GM23338 (cell line): ENCODE results near the gene CTNND2. TPM values are rescaled to one million over a fixed set of nuclear protein-coding genes. Genes with fewer than 3 reads are reported as not detected.
"Not testable (repeated sequence)": the region's sequence is repeated elsewhere in the genome, so short reads cannot be mapped to it uniquely, and the experiment has no call there.

ENCODE experiments used
- ATAC-seq: fragments of 200-7000 bp; cut with Tn5 transposase; 3 replicates; pipeline ENCODE4 v1.9.1; 2020
- DNase-seq: peaks from one replicate; pipeline ENCODE4 v3.0.0-alpha.2; 2015; ENCODE audit warnings: low spot score
- H2AFZ ChIP-seq: fragments of 200-600 bp; sonication (generic); 2 replicates; pipeline ENCODE4 v1.8.0; 2016; ENCODE audit warnings: antibody characterized with exemption, mild to moderate bottlenecking, moderate library complexity
- H3F3A ChIP-seq: fragments of 200-600 bp; sonication (generic); replicated peaks from 2 replicates; pipeline ENCODE4 v1.8.0; 2017; ENCODE audit warnings: antibody characterized with exemption, mixed run types, low read depth
- H3K27ac ChIP-seq: fragments of 200-600 bp; sonication (generic); 2 replicates; pipeline ENCODE4 v1.6.1; 2016; ENCODE audit warnings: low read depth
- H3K27me3 ChIP-seq: fragments of 200-600 bp; sonication (generic); 2 replicates; pipeline ENCODE4 v1.8.0; 2016; ENCODE audit warnings: mild to moderate bottlenecking, mixed run types, moderate library complexity; ENCODE audit not compliant: insufficient read depth
- H3K36me3 ChIP-seq: fragments of 200-600 bp; sonication (generic); 2 replicates; pipeline ENCODE4 v1.8.0; 2016; ENCODE audit warnings: mild to moderate bottlenecking; ENCODE audit not compliant: insufficient read depth
- H3K4me1 ChIP-seq: fragments of 200-600 bp; sonication (generic); 2 replicates; pipeline ENCODE4 v1.8.0; 2016; ENCODE audit warnings: mild to moderate bottlenecking, moderate library complexity; ENCODE audit not compliant: insufficient read depth
- H3K4me2 ChIP-seq: fragments of 200-600 bp; sonication (generic); 2 replicates; pipeline ENCODE4 v1.7.1; 2017; ENCODE audit warnings: mixed run types
- H3K4me3 ChIP-seq: fragments of 200-600 bp; sonication (generic); 2 replicates; pipeline ENCODE4 v1.6.1; 2016; ENCODE audit warnings: mixed run types
- H3K79me2 ChIP-seq: fragments of 200-600 bp; sonication (generic); replicated peaks from 2 replicates; pipeline ENCODE4 v1.8.0; 2017; ENCODE audit warnings: mild to moderate bottlenecking; ENCODE audit not compliant: insufficient read depth
- H3K9me2 ChIP-seq: fragments of 200-600 bp; sonication (generic); 2 replicates; pipeline ENCODE4 v1.8.0; 2017; ENCODE audit not compliant: insufficient read depth
- H4K20me1 ChIP-seq: fragments of 200-600 bp; sonication (generic); replicated peaks from 2 replicates; pipeline ENCODE4 v1.8.0; 2017; ENCODE audit warnings: mild to moderate bottlenecking; ENCODE audit not compliant: insufficient read depth
- H3K27ac Mint-ChIP-seq: 2 replicates; pipeline ENCODE4 v1.8.0; 2020; ENCODE audit warnings: inconsistent platforms, mild to moderate bottlenecking, moderate library complexity, mixed read lengths
- H3K27me3 Mint-ChIP-seq: 3 replicates; pipeline ENCODE4 v1.8.0; 2022; ENCODE audit warnings: low read depth, mild to moderate bottlenecking, moderate library complexity, mixed read lengths, inconsistent platforms; ENCODE audit not compliant: insufficient read depth, poor library complexity
- H3K36me3 Mint-ChIP-seq: 3 replicates; pipeline ENCODE4 v1.8.0; 2021; ENCODE audit warnings: low read depth, mild to moderate bottlenecking, inconsistent platforms, moderate library complexity, mixed read lengths
- H3K4me1 Mint-ChIP-seq: 3 replicates; pipeline ENCODE4 v1.8.0; 2020; ENCODE audit warnings: mild to moderate bottlenecking, inconsistent platforms, mixed read lengths
- H3K4me3 Mint-ChIP-seq: 3 replicates; pipeline ENCODE4 v1.8.0; 2021; ENCODE audit warnings: moderate library complexity, mild to moderate bottlenecking, inconsistent platforms, mixed read lengths
- H3K9me3 Mint-ChIP-seq: 3 replicates; pipeline ENCODE4 v1.8.0; 2020; ENCODE audit warnings: moderate library complexity, mild to moderate bottlenecking, inconsistent platforms, mixed read lengths
- CTCF ChIP-seq, 2 experiments: fragments of 200-600 bp in 1 of 2; sonication (generic) in 1 of 2; conservative IDR thresholded peaks; 2 replicates each; pipeline versions ENCODE4 v1.5.1 to v1.6.1; 2016 to 2017; ENCODE audit warnings: antibody characterized with exemption in 2 of 2, low read depth in 2 of 2, mild to moderate bottlenecking in 2 of 2, moderate library complexity in 1 of 2
- EZH2 ChIP-seq: fragments of 200-600 bp; sonication (generic); IDR thresholded peaks from one replicate; pipeline ENCODE4 v1.8.0; 2017; ENCODE audit warnings: antibody characterized with exemption, mild to moderate bottlenecking, low read depth; ENCODE audit not compliant: unreplicated experiment
- EZH2phosphoT487 ChIP-seq: fragments of 200-600 bp; sonication (generic); IDR thresholded peaks from one replicate; pipeline ENCODE4 v1.8.1; 2018; ENCODE audit warnings: antibody characterized with exemption; ENCODE audit not compliant: unreplicated experiment
- JUNB ChIP-seq: IDR thresholded peaks from one replicate; pipeline ENCODE4 v1.6.1; 2016; ENCODE audit warnings: antibody characterized with exemption; ENCODE audit not compliant: unreplicated experiment
- POLR2AphosphoS5 ChIP-seq: IDR thresholded peaks from 2 replicates; pipeline ENCODE4 v1.6.1; 2016; ENCODE audit warnings: antibody characterized with exemption, low read depth
- STAT1 ChIP-seq: IDR thresholded peaks from one replicate; pipeline ENCODE4 v1.6.1; 2016; ENCODE audit warnings: antibody characterized with exemption; ENCODE audit not compliant: unreplicated experiment
- ZNF114 ChIP-seq: fragments of 250-450 bp; sonication (Bioruptor Pico); IDR thresholded peaks from 2 replicates; pipeline ENCODE4 v1.5.0; 2020; ENCODE audit warnings: mild to moderate bottlenecking, moderate library complexity
- ZNF331 ChIP-seq: fragments of 250-450 bp; sonication (Bioruptor Pico); IDR thresholded peaks from 2 replicates; pipeline ENCODE4 v1.5.0; 2020; ENCODE audit warnings: low read depth, mild to moderate bottlenecking, moderate library complexity
- polyA plus RNA-seq: library from polyadenylated mRNA; unstranded; fragments of >200 nt; fragmentation: Nextera tagmentation; extraction: Ambion mirVana; gene quantifications from 2 replicates; pipeline ENCODE4 v1.2.1, GENCODE V29; 2016
- total RNA-seq: library from RNA; depleted of rRNA; stranded (reverse); fragments of >200 nt; shearing (Covaris generic); gene quantifications from 2 replicates; pipeline ENCODE4 v1.2.3, GENCODE V29; 2014
- TF ChIP-seq, protein P1 (sequence below): IDR thresholded peaks from 2 replicates; pipeline ENCODE4 v1.6.1; 2016; ENCODE audit warnings: antibody characterized with exemption

Gene CTNND2
- total and polyA plus RNA-seq, 2 experiments from 2014 or later, result 5.1 to 7.0 TPM

GRCh38 chr5:11420969-11421368 lies 483.3 kb downstream of the CTNND2 start:
- Histone ChIP-seq H3K36me3 (no peaks in the 10 kb centered on the region), H3F3A (no peaks in the 10 kb centered on the region), H3K4me3 (no peak overlapping the region), H4K20me1 (no peaks in the 10 kb centered on the region), H3K4me2 (no peak overlapping the region), H2AFZ (no peak overlapping the region), H3K9me2 (no peaks in the 10 kb centered on the region), H3K4me1 (no peaks in the 10 kb centered on the region), H3K79me2 (no peaks in the 10 kb centered on the region), H3K27ac (no peak overlapping the region), H3K27me3 (no peaks in the 10 kb centered on the region)
- H3K27me3 Mint-ChIP-seq, result no peaks in the 10 kb centered on the region
- no peak overlapping the region for H3K4me3 Mint-ChIP-seq
- no peaks in the 10 kb centered on the region; the same call in 2 of the 3 replicates for H3K9me3 Mint-ChIP-seq
- no peak overlapping the region for H3K27ac Mint-ChIP-seq
- ATAC-seq, result no peak
- DNase-seq, result no peak
- no peak for TF ChIP-seq ZNF331 (CRISPR knock-in tag)
- 0 out of 3 replicates have a peak, but pooled peaks cover 3% of the 10 kb centered on the region for H3K36me3 Mint-ChIP-seq
- peaks cover 1% of the 10 kb centered on the region; the same call in 2 of the 3 replicates for H3K4me1 Mint-ChIP-seq

GRCh38 chr5:11415751-11416150 lies 488.5 kb downstream of the CTNND2 start:
- TF ChIP-seq EZH2 (no peak), JUNB (no peak)
- H3K4me1 Mint-ChIP-seq, result peaks cover 5% of the 10 kb centered on the region; the same call in 2 of the 3 replicates

DNA sequence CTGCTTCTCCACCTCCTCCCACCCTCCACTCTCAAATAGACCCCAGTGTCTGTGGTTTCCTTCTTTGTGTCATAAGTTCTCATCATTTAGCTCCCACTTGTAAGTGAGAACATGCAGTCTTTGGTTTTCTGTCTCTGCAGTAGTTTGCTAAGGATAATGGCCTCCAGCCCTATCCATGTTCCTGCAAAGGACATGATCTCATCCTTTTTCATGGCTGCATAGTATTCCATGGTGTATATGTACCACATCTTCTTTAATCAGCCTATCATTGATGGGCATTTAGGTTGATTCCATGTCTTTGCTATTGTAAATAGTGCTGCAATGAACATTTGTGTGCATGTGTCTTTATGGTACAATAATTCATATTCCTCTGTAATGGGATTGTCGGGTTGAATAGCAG lies 489.5 kb downstream of the CTNND2 start:
- not testable (repeated sequence) for H3K79me2 ChIP-seq, DNase-seq, H3K36me3 Mint-ChIP-seq, H4K20me1 ChIP-seq, H3K4me3 Mint-ChIP-seq, H3K36me3 ChIP-seq, H3F3A ChIP-seq, H3K4me3 ChIP-seq, H2AFZ ChIP-seq, ATAC-seq, H3K9me2 ChIP-seq, H3K4me1 Mint-ChIP-seq, H3K27ac ChIP-seq, H3K27me3 ChIP-seq, H3K4me2 ChIP-seq, H3K4me1 ChIP-seq, H3K27me3 Mint-ChIP-seq, H3K27ac Mint-ChIP-seq
- peaks cover 14% of the 10 kb centered on the region; the same call in 2 of the 3 replicates for H3K9me3 Mint-ChIP-seq

More at GRCh38 chr5:11415751-11416150, 488.5 kb downstream of the CTNND2 start:
- ATAC-seq, result no peak
- peaks cover 14% of the 10 kb centered on the region; the same call in 2 of the 3 replicates for H3K9me3 Mint-ChIP-seq
- no peaks in the 10 kb centered on the region for H3F3A ChIP-seq
- H3K27me3 ChIP-seq, result no peaks in the 10 kb centered on the region
- no peak overlapping the region for H3K4me3 Mint-ChIP-seq
- no peaks in the 10 kb centered on the region for H3K4me1 ChIP-seq
- no peak overlapping the region for H2AFZ ChIP-seq
- H3K27ac Mint-ChIP-seq, result no peak overlapping the region
- no peaks in the 10 kb centered on the region for H3K36me3 ChIP-seq
- no peak overlapping the region for H3K4me3 ChIP-seq
- no peaks in the 10 kb centered on the region for H3K27me3 Mint-ChIP-seq
- DNase-seq, result no peak
- no peaks in the 10 kb centered on the region for H4K20me1 ChIP-seq
- no peak overlapping the region for H3K27ac ChIP-seq
- H3K4me2 ChIP-seq, result no peak overlapping the region
- H3K79me2 ChIP-seq, result no peaks in the 10 kb centered on the region
- H3K36me3 Mint-ChIP-seq, result peaks cover 9% of the 10 kb centered on the region; the same call in 1 of the 3 replicates
- no peaks in the 10 kb centered on the region for H3K9me2 ChIP-seq

DNA sequence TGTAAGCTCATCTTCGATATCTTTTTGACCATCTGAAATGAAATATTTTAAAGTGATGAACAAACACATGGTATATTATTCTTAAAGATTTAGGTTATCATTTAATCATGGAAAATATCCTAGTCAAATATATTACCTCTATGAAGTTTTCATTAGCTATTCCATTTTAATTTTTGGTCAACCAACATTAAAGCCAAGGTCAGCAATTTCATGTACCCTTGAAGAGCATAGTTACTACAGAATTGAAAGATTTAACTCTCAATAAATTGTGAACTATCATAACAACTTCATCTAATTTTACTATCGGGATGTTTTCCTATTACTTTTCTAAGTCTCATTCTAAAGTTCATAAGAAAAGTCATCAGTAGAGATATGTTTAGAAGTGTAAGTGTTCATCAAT lies 492.6 kb downstream of the CTNND2 start:
- Mint-ChIP-seq H3K27ac (no peak overlapping the region), H3K27me3 (no peaks in the 10 kb centered on the region), H3K9me3 (peaks cover 14% of the 10 kb centered on the region; the same call in 2 of the 3 replicates), H3K4me1 (peaks cover 5% of the 10 kb centered on the region; the same call in 2 of the 3 replicates), H3K4me3 (no peak overlapping the region), H3K36me3 (peaks cover 6% of the 10 kb centered on the region; the same call in 1 of the 3 replicates)
- ATAC-seq, result no peak
- TF ChIP-seq STAT1 (no peak), EZH2phosphoT487 (no peak), ZNF114 (CRISPR knock-in tag) (no peak), JUNB (no peak), POLR2AphosphoS5 (no peak), CTCF (conservative IDR thresholded peaks at IDR 0.05; ENCODE audit: low read depth in 2 of 2) (no peak)
- TF ChIP-seq, protein P1, sequence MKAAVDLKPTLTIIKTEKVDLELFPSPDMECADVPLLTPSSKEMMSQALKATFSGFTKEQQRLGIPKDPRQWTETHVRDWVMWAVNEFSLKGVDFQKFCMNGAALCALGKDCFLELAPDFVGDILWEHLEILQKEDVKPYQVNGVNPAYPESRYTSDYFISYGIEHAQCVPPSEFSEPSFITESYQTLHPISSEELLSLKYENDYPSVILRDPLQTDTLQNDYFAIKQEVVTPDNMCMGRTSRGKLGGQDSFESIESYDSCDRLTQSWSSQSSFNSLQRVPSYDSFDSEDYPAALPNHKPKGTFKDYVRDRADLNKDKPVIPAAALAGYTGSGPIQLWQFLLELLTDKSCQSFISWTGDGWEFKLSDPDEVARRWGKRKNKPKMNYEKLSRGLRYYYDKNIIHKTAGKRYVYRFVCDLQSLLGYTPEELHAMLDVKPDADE, result no peak
- Histone ChIP-seq H3K4me2 (no peak overlapping the region), H3K27ac (no peak overlapping the region), H3K9me2 (no peaks in the 10 kb centered on the region), H3K79me2 (no peaks in the 10 kb centered on the region), H3K4me1 (no peaks in the 10 kb centered on the region), H3F3A (no peaks in the 10 kb centered on the region), H4K20me1 (no peaks in the 10 kb centered on the region), H3K27me3 (no peaks in the 10 kb centered on the region), H3K4me3 (no peak overlapping the region), H3K36me3 (no peaks in the 10 kb centered on the region), H2AFZ (no peak overlapping the region)
- no peak for DNase-seq
